ENCODE results near the gene SEPTIN5.

SEPTIN5 gene

DNA sequence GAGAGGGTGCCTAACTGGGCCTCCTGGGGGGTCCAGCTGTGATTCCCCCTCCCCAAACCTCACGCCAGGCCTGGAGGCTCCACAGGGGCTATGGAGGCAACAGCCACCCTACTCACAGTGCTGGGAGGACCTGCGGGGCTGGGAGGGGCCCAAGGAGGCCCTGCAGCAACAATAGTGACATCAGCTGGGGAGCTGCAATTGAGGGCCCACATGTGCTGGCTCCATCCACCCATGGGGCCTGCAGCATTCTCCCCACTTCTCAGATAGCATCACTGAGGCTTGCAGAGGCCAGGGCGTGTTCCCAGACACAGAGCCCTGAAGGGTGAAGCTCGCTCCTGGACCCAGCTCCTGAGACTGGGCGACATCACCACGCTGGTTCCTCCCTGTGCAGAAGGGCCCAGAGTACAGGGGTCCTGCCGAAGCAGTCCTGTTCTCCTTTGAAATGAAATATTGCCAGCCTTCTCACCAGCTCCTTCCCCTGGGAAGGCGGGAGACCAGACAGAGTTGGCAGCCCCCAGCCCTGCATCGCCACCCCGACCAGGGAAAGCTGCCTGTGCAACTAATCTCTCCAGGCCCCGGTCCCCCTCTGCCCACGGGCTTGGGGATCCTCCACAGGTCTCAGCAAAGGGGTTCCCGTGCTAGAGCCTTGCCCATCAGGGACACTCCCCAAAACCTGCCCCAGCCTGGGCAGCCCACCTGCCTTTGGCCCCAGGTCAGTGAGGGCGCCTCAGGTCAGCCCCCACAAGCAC, 37.4 kb downstream of the SEPTIN5 start:
- DNase-seq = no peak

DNA sequence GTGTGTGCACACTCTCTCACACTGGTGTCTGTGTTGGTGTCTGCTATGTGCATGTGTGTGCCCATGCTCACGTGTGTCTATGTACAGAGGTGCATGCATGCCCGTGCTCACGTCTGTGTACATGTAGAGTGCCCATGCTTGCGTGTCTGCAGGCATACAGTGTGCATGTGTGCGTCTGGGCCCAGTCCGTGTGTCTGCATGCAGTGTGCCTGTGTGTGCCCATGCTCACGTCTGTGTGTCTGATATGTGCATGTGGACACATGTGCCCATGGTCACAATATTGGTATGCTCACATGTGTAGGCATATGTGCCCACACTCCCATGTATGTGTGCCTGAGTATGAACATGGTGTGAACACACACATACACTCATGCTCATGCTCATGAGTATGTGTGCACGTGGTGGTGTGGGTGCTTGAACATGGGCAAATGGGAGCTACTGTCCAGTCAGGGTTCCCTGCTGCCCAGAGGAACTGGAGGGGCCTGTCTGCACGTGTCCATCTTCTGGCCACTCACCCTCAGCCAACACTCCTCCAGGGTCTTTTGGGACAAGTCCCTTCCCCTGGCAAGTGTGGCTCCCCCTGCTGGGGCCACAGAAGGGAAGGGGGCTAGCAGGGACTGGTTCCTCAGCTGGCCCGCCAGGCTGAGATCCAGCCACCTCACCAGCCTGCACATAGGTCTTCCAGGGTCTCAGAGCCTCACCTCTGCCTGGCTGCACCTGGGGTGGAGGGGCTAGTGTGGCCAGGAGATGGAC, 39.0 kb downstream of the SEPTIN5 start:
- DNase-seq = no peak

DNA sequence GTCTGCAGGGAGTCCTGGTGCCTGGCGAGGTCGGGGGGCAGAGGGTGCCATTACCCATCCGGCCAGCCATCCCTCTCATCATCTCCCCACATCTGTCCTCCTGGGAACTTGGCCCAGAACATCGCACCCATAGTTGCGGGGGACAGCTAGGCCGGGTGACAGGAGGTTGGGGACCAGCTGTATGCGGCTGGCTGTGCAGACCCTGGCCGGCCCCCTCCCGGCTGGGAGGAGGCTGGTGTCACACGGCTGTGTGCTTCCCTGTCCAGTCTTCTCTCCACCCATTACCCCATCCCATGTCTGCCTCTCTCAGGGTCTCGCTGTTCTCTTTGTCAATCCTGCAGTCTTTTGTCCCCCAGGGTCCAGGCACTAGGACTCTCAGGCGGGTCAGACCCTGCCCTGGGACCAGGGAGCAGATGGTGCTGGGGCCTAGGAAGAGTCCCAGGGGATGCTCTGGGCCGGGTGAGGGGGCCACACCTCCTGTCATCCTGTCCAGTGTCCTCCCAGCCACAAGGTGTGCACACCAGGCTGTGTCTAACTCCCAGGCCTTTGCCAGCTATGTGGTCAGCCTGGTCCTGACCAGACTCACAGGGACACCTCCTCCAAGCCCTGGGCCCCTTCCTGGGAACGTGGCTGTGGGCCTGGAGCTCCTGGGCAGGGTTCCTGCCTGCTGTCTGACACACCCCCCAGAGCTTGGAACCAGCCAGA, 39.8 kb downstream of the SEPTIN5 start:
- no peak for DNase-seq

DNA sequence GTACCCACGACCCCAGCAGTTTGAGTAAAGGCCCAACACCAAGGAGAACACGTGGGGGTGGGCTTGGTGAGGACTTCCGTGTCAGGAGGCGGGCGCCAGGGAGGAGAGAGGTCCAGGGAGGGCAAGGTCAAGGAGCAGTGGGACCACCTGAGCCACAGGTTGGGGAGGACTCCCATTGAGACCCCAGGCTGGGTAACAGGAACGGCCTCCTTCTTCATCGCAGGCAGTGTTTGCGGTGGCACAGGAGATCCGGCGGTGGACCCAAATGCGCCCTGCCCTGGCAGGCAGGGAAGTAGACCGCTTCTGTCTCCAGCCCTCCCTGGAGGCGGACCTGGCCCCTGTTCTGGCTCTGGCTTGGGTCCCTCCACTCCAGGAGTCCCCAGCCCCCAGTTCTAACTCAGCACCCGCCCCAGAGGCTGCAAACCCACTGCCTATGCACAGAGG, 40.4 kb downstream of the SEPTIN5 start:
- DNase-seq = no peak

DNA sequence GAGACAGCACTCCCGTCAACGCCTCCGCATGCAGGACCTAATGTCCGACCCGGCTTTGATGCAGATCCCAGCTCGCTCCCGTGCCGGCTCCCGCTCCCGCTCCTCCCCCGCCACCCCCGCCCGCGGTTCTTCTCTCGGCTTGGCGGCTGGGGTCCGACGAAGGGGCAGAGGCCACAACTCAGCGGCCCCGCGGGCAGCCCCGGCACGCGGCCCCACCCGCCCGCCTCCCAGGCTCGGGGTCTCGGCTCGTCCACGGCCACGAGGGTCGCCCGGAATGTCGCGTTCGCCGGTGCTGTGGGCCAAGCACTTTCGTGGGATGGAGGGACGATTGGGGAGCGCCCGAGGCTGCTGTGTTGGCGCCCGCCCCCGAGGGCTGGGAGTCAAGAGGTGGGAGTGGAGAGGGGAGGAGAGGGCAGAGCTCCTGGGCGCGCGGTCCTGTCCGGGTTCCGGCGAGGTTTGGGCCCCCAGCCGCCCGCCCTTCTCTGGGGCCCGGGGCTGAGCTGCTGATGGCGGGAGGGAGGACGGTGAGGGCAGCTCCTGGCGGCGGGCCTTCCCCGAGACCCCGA, 40.9 kb downstream of the SEPTIN5 start:
- DNase-seq = no peak

DNA sequence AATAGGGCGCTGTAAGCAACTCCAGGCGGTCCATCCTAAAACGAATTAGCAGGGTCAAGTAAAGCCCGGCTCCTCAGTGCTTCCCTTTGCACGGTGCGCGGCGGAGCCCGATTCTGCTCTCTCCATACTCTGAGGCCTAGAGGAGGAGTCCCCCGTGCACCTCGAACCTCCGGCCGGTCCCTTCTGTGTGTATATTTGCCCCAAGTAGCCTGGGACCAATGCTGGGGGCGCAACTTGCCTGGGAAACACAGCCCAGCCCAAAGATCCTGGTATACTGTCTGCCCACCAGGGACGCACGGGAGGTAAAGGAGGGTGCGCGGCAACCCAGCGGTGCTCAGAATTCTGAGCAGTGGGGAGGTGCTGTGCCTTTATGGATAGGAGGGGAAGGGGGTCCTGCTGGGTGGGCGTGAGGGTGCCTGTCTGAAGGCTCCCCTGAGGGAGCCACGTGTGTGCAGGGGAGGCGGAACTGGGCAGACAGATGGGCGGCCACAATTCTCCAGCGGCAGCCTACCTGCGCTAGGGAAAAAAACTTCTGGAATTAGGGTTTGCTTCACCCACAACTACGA, 41.5 kb downstream of the SEPTIN5 start:
- no peak for DNase-seq

DNA sequence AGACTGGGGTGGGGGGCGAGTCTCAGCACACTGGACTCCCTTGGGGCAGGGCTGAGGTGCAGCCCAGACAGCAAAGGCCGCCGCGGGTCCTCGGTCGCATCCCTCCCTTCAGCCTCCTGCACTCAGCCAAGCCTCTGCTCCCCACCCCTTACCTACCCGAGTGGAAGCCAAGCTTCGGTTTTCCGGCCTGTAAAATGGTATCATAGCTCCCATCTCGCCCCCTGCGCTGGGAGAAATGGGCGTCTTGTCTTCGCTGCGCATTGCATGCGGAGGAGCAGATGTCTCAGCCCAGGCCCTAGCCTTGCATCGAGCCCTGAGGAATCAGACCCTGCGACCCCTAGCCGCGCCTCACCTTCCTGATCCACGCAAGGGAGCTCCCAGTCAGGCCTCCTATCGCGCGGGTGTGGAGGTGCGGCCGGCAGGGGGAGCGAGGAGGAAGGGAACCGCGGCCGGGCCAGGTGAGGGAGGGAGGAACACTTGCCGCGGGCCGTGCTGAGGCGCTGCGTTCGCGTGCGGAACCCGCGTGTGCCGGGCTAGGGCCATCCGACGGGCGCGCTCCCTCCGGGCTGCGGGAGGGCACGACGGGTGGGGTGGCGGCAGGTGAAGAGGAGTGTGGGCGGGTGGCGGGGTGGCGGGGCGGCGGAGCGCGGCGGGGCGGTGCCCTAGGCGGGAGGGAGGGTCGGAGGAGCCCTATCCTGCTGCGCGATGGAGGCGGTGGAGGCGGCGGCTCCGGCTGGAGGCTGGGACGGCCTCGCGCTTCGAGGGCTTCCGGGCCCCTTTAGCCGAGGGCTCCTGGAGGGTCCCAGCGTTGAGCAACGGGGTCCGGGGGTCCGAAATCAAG, 42.2 kb downstream of the SEPTIN5 start:
- peak; percentile 59 for DNase-seq

DNA sequence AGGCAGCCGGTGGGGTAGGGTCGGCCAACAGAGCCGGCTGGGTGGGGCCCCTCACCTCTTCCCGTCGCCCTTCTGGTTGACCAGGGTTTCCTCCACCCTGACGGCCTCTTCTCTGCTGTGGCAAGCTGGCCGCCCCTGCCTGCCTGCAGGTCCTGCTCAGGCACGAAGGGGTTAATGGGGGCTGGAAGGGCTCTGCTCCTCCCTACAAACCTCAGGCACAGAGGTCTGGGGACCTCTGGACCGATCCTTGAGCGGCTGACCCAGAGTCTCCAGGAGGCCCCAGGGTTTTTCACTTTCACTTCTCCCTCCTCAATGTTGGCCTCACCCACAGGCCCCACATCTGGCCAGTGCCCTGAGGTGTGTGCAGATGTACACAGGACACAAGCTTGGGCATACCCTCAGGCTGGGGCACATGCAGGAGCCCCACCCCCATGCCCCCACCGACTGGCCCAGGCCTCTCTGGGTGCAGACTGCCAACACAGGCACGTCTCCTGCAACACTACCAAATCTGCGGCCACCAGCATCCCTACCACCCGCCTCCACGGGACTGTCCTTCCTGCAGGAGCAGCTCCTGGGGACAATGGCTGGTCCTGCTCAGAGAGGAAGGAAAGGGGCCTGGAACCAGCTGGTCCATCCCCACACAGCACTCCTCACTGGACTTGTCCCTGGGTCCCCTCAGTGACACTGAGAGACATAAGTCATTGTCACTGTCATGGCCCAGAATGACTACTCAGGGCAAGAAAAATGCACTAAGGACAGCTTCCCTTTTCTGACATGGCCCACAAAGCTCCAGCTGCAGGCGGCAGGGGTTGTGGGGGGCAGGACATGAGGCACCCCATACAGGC, 43.1 kb downstream of the SEPTIN5 start:
- no peak for DNase-seq

DNA sequence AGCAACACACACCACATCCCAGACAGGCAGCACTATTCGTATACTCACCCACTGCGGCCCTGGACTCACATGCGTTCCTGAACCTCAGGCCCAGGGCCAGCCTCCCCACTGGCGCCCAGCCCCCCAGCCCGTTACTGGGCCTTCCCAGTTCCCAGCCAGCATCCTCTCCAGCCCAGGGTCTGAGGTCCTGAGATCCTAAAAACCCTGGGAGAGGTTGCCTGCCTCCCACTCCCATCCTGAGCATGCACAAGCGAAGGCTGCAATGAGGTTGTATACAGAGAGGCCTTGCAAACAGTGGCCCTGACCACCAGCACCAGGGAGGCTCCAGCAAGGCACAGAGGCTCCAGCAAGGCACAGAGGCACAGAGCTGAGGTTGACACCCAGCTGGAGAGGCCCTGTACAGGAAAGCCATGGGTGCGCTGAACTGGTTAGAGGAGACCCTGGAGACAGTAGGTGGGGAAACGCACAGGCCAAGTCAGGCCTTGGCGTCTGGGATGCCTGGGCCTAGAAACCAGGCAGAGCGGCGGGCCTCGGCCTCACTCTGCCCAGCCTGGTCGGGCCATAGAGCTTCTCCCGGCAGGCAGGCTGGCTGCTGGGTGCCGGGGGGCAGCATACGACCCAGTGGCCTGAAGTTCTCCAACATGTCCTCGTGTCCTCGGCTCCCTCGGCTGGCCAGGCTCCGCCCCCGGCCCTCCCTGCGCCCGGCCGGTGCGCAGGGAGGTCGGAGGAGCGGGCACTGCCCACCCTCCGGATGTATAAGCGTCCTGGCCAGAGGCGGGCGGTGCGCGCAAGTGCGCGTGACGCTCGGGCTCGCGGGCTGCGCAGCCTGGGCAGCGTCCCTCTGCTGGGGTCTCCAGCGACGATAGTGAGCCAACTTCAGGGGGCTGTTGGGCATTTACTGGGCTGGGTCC, 43.9 kb downstream of the SEPTIN5 start:
- DNase-seq = no peak

DNA sequence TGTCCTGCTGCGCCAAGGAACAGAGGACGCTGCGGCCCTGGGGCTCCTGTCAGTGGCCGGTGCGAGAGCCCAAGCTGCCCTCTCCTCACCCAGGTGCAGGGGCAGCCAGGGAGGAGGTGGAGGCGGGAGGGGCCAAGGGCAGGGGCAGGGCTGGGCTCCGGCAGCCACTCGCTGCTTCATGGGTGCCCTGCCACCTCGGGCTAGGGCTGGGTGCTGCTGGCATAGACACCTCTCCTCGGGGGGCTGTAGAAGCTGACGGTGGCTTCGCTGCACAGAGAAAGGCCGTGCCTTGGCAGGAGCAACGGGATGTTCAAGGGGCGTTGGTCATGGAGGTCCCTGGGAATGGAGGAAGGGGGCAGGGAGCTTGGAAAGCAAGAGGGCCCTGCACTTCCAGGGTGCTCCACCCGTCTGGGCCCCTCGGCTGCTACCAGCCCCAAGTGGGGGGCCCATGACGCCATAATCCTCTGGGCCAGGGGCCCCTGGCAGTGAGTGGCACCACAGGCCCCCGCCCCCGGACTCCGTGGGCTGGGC, 44.7 kb downstream of the SEPTIN5 start:
- DNase-seq = no peak

DNA sequence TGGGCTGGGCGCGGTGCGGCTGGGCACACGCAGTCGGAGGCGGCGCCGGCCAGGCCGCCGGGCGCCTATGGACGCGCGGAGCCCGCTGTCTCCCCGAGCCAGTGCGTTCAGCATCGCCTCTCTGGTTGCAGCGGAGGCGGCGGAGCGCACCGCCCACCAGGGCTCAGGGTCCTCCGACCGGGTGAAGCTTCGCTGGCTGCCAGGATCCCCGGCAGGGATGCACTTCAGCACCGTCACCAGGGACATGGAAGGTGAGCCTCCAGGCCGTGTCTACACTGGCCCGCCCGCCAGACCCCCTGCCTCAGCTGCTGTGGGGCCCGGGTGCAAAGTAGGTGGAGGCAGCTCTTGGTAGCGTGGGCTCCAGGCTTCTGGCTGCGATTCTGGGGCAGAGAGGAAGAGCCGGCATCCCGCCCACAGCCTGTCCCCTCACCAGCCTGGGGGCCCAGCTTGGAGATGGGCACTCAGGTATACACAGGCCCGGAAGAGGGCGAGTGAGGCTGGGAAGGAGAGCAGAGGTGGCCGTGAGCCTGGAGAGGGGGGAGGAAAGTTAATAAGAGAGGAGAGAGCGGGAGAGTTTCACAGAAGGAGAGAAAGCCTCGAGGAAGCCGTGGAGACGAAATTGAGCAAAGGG, 45.2 kb downstream of the SEPTIN5 start:
- DNase-seq = no peak

DNA sequence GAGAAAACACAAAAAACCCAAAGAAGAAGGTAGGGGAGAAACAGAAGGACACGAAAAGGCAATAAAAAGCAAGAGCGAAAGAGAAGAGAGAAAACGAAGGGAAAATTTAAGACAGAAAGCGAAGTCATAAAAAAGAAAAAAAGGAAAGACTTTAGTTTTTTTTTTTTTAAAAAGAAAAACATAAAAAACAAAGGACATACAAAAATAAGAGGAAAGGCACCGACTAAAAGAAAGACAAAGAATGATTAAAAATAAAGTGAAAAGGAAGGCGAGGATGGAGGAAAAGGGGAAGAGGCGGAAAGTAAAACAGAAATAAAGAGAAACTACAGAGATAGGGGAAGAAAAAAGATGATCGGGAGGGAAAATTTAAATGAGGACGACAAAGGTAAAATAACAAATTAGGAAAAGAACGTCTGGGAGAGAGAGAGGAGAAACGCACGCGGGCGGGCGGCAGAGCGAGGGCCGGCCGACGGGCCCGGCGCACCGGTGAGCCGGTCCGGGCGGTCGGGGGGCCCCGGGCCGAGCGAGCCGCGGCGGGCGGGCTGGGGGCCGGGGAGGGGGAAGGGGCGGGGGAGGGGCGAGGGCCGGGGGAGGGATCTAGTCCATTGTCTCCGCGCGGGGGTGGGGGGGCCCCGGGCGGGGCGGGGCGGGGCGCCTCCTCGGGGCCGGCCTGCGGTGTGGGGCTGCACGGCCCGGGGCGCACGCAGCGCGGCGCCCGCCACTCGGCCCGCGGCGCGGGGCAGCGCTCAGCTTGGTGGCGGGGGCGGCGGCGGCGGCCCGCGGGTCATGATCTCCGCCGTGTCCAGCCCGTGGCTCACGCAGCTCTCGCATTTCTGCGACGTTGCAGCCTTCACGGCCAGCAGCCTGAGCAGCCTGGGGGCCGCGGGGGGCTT, 46.0 kb downstream of the SEPTIN5 start, which contains the start of gene TBX1:
Gene TBX1 (plus strand): TSS at position 721 of the 893 bp plus-strand sequence. CDS start 66 bp downstream, at position 787.
- no peak for DNase-seq

DNA sequence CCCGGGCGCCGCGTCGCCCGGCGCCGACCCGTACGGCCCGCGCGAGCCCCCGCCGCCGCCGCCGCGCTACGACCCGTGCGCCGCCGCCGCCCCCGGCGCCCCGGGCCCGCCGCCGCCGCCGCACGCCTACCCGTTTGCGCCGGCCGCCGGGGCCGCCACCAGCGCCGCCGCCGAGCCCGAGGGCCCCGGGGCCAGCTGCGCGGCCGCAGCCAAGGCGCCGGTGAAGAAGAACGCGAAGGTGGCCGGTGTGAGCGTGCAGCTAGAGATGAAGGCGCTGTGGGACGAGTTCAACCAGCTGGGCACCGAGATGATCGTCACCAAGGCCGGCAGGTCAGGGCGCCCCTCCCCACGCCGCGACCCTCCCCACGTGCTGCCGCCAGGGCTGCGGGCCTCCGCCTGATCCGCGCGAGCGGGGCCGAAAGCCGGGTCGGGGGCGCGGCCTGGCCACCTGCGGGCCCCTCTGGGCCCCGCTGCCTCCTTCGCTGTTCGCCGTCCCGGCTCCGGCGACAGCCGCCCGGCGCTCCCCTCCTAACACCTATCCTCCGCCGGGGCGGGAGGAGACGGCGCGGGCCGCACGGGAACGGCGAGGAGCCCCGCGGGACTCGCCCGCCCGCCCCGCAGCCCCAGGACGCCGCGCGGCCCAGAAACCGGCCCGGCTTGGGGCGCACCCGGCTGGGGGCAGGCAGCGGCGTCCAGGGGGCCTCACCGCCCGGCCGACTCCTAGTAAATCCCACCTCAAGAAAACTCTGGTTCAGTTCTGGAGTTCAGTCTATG, 46.8 kb downstream of the SEPTIN5 start:
- no peak for DNase-seq

DNA sequence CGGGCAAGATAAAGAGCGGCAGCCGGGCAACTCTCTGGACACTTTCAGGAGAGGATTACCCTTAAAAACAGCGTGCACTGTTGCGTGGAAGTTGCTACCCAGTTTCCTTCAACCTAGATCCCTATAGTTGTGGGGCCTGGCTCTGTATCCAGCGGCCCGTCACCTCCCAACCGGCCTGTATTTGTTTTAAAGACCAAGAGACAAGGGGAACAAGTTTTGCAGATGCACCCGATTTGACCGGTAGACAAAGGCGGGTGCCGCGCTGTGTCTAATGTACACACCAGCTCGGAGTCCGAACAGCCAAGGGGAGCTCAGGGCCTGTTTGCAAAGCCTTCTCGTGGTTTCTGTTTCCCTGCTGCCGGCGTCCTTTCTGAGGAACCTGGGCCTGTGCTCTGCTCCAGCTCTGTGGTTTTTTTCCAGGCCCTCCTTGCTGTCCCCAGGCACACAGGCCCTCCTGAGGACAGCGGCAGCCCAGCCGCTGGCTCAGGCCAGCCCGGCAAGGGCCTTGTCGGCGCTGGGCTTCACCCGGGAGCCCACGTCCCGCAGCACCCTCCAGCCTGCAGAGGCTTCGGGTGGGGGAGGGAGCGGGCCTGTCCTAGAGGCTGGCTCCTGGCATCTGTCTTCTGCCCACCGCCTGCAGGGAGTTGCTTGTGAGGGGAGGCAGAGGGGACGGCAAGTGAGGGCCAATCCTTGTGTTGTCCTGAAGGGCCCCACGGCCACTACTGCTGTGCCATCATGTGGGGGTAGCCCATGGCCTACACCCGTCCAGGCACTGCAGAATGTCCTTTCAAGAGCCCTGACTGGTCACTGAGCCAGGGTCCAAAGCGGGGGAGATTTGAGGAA, 47.6 kb downstream of the SEPTIN5 start:
- no peak for DNase-seq

DNA sequence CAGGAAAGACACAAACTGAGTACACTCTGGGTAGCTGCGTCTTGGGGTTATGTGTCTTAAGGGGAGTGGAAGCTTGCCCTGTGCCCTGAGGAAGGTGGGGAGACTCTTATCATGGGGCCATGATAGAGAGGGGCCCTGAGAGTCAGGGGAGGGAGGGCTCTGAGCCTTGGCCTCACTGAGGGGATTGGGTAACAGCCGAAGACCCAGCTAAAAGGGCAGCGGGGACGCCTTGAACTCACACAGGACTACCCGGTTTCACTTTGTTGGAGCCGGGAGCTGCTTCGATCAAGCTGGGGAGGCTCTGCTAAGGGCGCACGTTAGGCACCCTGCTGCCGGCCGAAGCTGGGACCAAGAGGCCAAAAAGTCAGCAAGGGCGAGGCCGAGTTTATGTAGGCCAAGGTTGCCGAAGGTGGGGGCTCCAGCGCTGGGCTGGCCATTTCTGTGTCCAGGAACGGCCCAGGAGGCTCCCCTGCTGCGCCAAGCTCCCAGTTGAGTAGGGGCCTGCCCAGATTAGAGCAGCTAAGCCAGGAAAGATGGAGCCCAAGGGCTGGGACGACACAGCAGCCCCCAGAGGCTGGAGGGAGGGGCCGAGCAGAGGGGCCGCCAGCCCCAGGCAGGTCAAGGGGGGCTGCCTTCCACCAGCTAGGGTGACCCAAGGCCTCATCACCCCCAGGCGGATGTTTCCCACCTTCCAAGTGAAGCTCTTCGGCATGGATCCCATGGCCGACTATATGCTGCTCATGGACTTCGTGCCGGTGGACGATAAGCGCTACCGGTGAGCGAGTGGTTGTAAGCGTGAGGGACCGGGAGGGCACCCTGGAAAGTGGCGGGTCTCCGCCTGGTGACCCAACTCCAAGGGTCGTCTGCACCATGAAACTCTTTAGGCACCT, 48.5 kb downstream of the SEPTIN5 start:
- DNase-seq = no peak
